Stimulated activated CD4-positive, alpha-beta T cell treated with anti-CD3 and anti-CD28 coated beads, Interleukin-12 subunit alpha, Interleukin-12 subunit beta, amount 100 ng/mL, for 48 hours (primary cell): ENCODE measurements around the gene CPED1.
"Not testable (repeated sequence)": the region's sequence is repeated elsewhere in the genome, so short reads cannot be mapped to it uniquely, and the experiment has no call there.

Experiments
- DNase-seq, 3 donors: peaks; one replicate each; pipeline ENCODE4 v3.0.0-alpha.2; 2020; ENCODE audit warnings: low read depth in 2 of 3, low spot score in 1 of 3

Gene CPED1

DNA sequence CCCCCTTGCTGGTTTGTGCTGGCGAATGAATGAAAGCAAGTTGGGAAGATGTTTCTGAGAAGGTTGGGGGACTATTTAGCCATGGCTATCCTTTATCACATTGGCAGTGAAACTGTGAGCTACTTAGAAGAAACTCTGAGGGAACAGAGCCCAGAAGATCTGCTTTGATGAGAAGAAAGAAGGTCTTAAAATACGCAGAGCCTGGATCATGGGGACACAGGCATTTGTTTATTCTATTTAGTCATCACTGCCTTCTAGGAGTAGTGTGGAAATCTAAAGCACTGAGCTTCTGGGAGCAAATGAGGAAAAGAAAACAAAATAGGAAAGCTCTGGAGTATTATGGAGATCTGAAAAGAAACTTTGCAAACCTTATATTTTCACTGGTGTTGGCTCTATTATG lies 28.5 kb downstream of the CPED1 start:
- no peak for DNase-seq

GRCh38 chr7:121017586-121017985 lies 29.1 kb downstream of the CPED1 start:
- no peak for DNase-seq

DNA sequence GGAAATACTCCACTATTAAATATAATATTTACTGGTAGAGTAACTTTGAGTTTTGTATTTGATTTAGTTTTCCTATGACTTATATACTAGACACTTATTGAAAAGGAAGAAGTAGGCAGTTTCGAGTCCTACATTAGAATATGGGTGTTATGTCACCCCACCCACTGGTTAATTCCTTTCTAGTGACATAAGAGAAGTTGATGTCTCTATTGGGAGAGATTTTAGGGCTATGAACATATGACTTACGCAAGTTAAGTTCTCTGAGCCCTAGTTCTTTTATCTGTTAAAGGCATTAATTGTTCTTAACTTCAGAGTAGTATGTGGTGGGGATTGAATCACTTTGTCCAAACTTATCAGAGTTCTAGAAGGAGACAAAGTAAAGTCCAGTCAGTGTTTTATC lies 30.5 kb downstream of the CPED1 start:
- no peak for DNase-seq

DNA sequence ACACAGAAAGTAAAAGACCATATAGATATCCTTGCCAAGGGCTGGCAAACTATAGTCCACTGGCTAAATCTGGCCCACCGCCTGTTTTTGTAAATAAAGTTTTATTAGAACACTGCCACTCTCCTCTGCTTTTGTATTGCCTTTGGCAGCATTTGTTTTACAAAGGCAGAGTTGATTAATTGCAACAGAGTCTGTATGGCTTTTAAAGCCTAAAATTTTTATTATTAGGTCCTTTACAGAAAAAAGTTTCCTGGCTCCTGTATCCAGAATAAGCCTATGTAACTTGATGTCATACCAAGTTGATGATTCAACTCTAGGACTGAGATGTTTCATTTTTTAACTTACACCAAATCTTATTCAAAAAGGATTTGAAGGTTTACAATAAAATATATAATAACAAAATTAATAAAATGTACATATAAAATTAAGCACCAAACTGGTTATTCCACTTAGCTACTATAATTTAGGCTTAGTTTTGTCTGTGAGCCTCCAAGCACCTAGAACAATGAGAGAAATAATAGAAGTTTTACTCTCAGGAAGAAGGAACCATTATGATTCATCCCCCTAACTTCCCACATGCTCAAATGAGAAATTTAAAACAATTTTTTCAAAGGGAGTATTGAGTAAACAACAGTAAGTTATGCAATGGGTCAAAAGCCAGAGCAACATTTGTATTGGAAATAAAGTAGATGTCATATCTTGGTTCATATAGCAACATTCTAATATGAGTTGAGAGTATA lies 31.9 kb downstream of the CPED1 start:
- DNase-seq: no peak

DNA sequence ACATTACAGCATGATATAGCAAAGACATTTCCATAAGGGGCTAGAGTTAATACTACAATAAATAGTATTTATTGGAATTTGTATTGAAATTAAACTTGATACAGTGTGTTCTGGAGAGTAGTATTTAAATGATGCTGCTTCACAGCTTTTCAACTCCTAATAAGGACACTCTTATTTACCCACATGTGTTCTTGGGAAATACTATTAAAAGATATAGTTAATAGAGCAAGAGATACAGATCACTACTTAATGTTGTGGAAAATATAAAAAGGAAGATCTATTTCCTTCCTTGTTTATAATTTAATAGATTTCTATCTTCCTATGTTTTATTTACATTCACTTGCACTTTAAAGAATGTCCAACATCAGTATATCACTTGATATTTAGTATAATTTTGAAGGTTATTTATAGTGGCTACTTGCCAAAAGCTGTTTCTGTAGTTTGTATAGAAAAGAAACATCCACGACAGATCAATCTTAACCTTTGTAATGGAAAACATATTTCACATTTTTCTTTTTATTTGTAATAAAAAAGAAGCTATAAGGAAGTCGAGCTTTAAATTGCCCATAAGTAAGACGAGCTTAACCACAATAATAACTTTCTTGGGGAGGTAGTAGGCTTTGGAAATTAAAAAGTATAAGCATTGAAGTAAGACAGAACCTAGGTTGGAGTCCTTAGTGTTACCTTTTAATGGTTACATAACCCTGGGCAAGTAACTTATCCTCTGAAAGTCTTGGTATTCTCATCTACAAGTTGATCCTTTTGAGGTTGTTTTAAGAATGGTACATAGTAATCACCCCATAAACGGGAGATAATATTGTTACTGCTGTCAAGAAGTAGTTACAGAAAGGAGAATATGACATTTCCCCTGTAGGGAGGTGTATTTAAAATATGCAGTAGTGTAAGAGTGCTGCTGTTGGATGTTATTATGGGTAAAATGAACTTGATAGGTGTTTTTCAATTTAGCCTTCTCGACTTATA lies 32.8 kb downstream of the CPED1 start:
- DNase-seq: no peak

DNA sequence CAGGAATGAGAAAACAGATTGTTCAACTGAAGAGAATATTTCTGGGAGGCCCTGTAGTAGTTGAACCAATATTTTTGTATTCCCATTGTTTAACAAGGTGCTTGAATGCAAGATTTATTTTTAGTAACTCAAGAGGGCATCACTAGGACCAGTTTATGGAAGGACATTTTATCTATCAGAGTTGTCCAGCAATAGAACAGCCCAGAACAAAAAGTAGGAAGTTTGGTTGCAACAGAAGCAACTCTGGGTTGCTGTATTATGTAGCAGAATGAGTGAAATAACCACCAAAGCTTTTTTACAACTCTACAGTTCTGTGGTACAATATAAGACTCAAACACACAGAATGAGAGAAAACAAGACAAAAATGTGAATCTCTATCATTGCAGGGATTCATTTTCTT lies 34.7 kb downstream of the CPED1 start:
- no peak for DNase-seq

- DNase-seq: no peak
Observed at GRCh38 chr7:121023683-121024511, 35.4 kb downstream of the CPED1 start.

GRCh38 chr7:121024611-121025010 lies 36.1 kb downstream of the CPED1 start:
- DNase-seq: no peak

- DNase-seq: no peak
Observed at GRCh38 chr7:121026159-121026558, 37.6 kb downstream of the CPED1 start.

DNA sequence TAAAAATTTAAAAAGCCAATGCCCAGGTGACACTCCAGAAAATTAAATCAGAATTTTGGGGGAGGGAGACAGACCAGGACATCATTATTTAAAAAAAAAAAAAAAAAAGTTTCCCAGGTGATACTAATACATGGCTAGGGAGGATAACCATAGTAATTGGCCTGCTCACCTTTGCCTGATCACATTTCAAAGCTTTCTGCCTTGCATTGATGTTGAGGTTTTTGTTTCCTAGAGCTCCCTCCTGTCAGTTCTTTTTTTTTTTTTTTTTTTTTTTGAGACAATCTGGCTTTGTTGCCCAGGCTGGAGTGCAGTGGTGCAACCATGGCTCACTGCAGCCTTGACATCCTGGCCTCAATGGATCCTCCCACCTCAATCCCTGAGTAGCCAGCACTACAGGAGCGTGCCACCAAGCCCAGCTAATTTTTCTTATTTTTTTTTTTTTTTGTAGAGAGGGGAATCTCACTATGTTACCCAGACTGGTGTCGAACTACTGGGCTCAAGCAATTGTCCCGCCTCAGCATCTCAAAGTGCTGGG lies 38.1 kb downstream of the CPED1 start:
- no peak for DNase-seq

GRCh38 chr7:121027761-121028669 lies 39.5 kb downstream of the CPED1 start:
- no peak for DNase-seq

DNA sequence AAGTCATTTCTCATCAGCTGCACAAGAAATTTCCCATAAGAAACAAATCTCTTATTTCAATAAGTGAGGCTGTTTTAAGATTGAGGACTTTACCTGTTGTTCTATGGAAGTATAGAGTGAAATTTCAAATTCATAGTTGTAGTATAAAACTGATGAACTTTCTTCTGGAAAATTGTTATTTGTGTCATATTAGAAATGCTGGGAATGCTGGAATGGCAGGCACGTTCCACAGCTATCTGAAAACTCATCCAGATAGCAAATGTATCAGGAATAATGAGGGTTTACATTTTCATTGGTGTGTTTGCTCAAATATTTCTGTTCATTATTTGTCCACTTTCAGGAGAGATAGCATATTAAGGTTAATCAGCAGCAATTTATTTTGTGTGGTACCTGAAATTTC lies 40.8 kb downstream of the CPED1 start:
- no peak for DNase-seq

GRCh38 chr7:121030308-121030707 lies 41.8 kb downstream of the CPED1 start:
- no peak for DNase-seq

DNA sequence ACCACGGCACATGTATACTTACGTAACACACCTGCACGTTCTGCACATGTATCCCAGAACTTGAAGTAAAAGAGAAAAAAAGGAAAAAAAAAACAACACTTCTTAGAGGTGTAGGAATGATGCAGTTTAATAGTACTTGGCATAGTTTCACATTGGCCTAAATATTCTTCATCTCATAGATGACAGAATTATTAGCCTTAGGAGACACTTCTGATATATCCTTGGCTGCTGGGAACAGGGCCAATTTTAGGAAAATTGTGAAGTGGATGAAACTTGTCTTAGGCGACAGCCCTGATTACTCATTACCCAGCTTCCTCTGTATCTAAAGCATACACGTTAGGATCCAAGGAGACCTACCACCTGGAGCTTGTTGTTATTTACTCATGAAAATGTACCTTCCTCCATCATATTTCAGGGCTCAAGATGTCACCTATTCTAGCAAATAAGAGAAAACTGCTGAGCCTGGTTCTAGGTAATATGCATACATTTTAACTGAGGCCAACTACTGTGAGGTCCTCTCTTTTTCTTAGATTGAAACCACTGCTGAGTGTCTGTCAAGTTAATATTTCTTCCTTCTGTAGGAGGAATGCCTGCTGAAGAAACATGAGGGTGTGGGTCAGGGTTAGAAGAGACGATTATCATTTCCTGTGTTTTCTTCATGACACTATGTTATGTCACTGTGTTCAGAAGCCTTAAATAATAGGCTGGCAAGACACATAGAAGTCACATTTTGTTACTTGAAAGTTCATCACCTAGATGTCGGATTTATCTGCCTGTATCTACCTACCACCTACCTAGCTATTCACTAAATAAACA lies 44.3 kb downstream of the CPED1 start:
- no peak for DNase-seq

GRCh38 chr7:121034929-121035328 lies 46.4 kb downstream of the CPED1 start:
- no peak for DNase-seq

DNA sequence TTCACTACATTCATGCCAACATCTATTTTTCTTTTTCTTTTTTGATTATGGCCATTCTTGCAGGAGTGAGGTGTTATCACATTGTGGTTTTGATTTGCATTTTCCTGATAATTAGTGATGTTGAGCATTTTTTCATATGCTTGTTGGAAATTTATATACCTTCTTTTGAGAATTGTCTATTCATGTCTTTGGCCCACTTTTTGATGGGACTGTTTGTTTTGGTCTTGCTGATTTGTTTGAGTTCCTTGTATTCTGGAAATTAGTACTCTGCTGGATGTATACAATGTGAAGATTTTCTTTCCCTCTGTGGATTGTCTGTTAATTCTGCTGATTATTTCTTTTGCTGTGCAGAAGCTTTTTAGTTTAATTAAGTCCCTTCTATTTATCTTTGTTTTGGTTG lies 48.3 kb downstream of the CPED1 start:
- not testable (repeated sequence) for DNase-seq

GRCh38 chr7:121037329-121037728 lies 48.8 kb downstream of the CPED1 start:
- not testable (repeated sequence) for DNase-seq

- no peak for DNase-seq
Observed at GRCh38 chr7:121037957-121038716, 49.6 kb downstream of the CPED1 start.
